GM21528 (cell line): ENCODE results near the gene TRAPPC3L.

Experiments
- ATAC-seq: cut with Tn5 transposase; IDR thresholded peaks from one replicate; pipeline ENCODE4 v1.9.1; 2021; ENCODE audit warnings: mild to moderate bottlenecking, moderate library complexity; ENCODE audit not compliant: unreplicated experiment, low FRiP score

Gene TRAPPC3L

GRCh38 chr6:116445102-116445501 lies 100.4 kb downstream of the TRAPPC3L start:
- no peak for ATAC-seq
